ENCODE measurements around the gene RNU5D-1.

Gene RNU5D-1

DNA sequence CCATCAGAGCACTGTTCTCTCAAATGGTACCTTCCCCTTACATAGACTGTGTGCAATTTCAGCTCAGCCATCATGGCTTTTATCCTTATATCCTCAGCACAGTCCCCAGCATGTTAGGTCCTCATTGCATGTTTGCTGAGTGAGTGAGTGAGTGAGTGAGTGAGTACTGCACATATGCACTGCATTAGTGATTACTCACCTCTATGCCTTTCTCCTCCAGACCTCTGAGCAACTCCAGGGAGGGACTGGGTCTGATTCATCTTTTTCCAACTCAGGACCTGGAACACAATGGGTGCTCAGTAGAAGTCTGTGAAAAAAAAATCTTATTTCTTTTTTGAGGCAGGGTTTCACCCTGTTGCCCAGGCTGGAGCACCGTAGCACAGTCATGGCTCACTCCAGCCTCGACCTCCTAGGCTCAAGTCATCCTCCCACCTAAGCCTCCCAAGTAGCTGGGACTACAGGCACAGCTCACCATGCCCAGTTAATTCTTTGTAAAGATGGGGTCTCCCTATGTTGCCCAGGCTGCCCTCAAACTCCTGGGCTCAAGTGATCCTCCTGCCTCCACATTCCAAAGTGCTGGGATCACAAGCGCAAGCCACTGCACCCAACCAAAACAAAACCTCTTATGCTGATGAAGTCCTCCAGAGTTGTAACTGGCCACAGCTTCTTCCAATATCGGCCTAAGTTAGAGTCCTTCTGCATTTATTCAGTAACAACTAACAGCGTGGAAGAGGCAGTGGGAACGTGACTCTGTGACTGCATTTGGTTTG lies 23.7 kb downstream of the RNU5D-1 start:
- no peak overlapping the region for H3K27ac ChIP-seq (ENCODE audit: extremely low read depth, low read depth, low read length)
- H3K4me1 ChIP-seq (ENCODE audit: control insufficient read depth, insufficient read depth, low read length), result no peaks in the 10 kb centered on the region
- ChIA-PET CTCF (interaction anchor here (0.6 to 1.6 kb wide), 8 partner anchors 9 to 211 kb away, joined by 3 to 5 read pairs (median 4); no protein-coding TSS in a partner anchor), POLR2A (interaction anchor here (1.6 kb wide), 1 partner anchor 11 kb away, joined by 4 read pairs; no protein-coding TSS in a partner anchor)
- no peaks in the 10 kb centered on the region for H3K9me3 ChIP-seq (ENCODE audit: control insufficient read depth, insufficient read depth, low read depth, low read length)
- no peak overlapping the region for H3K4me3 ChIP-seq (ENCODE audit: low read depth, low read length)
- TF ChIP-seq MZF1 (tag by site-specific recombination; IDR thresholded peaks at IDR 0.05; ENCODE audit: borderline replicate concordance) (no peak), REPIN1 (tag by site-specific recombination; IDR thresholded peaks at IDR 0.05; ENCODE audit: low read depth) (no peak), ZNF121 (tag by site-specific recombination; IDR thresholded peaks at IDR 0.05) (peak; percentile 63), ZNF184 (tag by site-specific recombination; IDR thresholded peaks at IDR 0.05) (no peak), PRDM1 (tag by site-specific recombination; IDR thresholded peaks at IDR 0.05) (peak; percentile 88), ZNF549 (tag by site-specific recombination; IDR thresholded peaks at IDR 0.05) (no peak), ZNF174 (tag by site-specific recombination; IDR thresholded peaks at IDR 0.05) (no peak)
- no peaks in the 10 kb centered on the region for H3K36me3 ChIP-seq (ENCODE audit: control insufficient read depth in 2 of 2, insufficient read depth in 1 of 2, low read length in 2 of 2)

GRCh38 chr1:44705938-44706337 lies 25.0 kb downstream of the RNU5D-1 start:
- POLR2A ChIA-PET, result interaction anchor here (0.7 to 1.6 kb wide), 3 partner anchors 9 to 313 kb away, joined by 3 to 5 read pairs (median 4); no protein-coding TSS in a partner anchor
- H3K9me3 ChIP-seq (ENCODE audit: control insufficient read depth, insufficient read depth, low read depth, low read length), result no peaks in the 10 kb centered on the region
- CTCF ChIA-PET, result interaction anchor here (0.6 to 1.6 kb wide), 4 partner anchors 8 to 1290 kb away, joined by 3 to 9 read pairs (median 4); no protein-coding TSS in a partner anchor
- TF ChIP-seq YY2 (tag by site-specific recombination; IDR thresholded peaks at IDR 0.05) (no peak), BCL11A (tag by site-specific recombination; IDR thresholded peaks at IDR 0.05; ENCODE audit: low read depth) (no peak), GLI4 (tag by site-specific recombination; IDR thresholded peaks at IDR 0.05) (no peak), ZNF521 (tag by site-specific recombination; IDR thresholded peaks at IDR 0.05) (no peak), KLF10 (tag by site-specific recombination; IDR thresholded peaks at IDR 0.05) (no peak), ZNF610 (tag by site-specific recombination; IDR thresholded peaks at IDR 0.05; ENCODE audit: borderline replicate concordance) (no peak), SP7 (tag by site-specific recombination; IDR thresholded peaks at IDR 0.05) (no peak), KLF1 (tag by site-specific recombination; IDR thresholded peaks at IDR 0.05) (no peak), ZNF239 (tag by site-specific recombination; IDR thresholded peaks at IDR 0.05) (no peak), WT1 (tag by site-specific recombination; IDR thresholded peaks at IDR 0.05) (no peak), ZNF600 (tag by site-specific recombination; IDR thresholded peaks at IDR 0.05) (no peak), TRIM28 (IDR thresholded peaks at IDR 0.05; ENCODE audit: borderline replicate concordance, low read length) (no peak), ZNF335 (tag by site-specific recombination; conservative IDR thresholded peaks at IDR 0.05) (no peak), ZNF37A (tag by site-specific recombination; IDR thresholded peaks at IDR 0.05) (no peak), OSR2 (tag by site-specific recombination; IDR thresholded peaks at IDR 0.05) (no peak), ZNF132 (tag by site-specific recombination; IDR thresholded peaks at IDR 0.05; ENCODE audit: borderline replicate concordance) (no peak)
- TF ChIP-seq, protein P1, sequence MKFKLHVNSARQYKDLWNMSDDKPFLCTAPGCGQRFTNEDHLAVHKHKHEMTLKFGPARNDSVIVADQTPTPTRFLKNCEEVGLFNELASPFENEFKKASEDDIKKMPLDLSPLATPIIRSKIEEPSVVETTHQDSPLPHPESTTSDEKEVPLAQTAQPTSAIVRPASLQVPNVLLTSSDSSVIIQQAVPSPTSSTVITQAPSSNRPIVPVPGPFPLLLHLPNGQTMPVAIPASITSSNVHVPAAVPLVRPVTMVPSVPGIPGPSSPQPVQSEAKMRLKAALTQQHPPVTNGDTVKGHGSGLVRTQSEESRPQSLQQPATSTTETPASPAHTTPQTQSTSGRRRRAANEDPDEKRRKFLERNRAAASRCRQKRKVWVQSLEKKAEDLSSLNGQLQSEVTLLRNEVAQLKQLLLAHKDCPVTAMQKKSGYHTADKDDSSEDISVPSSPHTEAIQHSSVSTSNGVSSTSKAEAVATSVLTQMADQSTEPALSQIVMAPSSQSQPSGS (tag by site-specific recombination; IDR thresholded peaks at IDR 0.05; ENCODE audit: low read depth), result no peak
- TF ChIP-seq, protein P2, sequence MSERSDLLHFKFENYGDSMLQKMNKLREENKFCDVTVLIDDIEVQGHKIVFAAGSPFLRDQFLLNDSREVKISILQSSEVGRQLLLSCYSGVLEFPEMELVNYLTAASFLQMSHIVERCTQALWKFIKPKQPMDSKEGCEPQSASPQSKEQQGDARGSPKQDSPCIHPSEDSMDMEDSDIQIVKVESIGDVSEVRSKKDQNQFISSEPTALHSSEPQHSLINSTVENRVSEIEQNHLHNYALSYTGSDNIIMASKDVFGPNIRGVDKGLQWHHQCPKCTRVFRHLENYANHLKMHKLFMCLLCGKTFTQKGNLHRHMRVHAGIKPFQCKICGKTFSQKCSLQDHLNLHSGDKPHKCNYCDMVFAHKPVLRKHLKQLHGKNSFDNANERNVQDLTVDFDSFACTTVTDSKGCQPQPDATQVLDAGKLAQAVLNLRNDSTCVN (tag by site-specific recombination; optimal IDR thresholded peaks at IDR 0.05), result no peak
- TF ChIP-seq, protein P3, sequence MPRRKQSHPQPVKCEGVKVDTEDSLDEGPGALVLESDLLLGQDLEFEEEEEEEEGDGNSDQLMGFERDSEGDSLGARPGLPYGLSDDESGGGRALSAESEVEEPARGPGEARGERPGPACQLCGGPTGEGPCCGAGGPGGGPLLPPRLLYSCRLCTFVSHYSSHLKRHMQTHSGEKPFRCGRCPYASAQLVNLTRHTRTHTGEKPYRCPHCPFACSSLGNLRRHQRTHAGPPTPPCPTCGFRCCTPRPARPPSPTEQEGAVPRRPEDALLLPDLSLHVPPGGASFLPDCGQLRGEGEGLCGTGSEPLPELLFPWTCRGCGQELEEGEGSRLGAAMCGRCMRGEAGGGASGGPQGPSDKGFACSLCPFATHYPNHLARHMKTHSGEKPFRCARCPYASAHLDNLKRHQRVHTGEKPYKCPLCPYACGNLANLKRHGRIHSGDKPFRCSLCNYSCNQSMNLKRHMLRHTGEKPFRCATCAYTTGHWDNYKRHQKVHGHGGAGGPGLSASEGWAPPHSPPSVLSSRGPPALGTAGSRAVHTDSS (tag by site-specific recombination; IDR thresholded peaks at IDR 0.05), result no peak
- H3K36me3 ChIP-seq (ENCODE audit: control insufficient read depth in 2 of 2, insufficient read depth in 1 of 2, low read length in 2 of 2), result no peaks in the 10 kb centered on the region
- no peaks in the 10 kb centered on the region for H3K4me1 ChIP-seq (ENCODE audit: control insufficient read depth, insufficient read depth, low read length)
- no peak overlapping the region for H3K4me3 ChIP-seq (ENCODE audit: low read depth, low read length)
- no peak overlapping the region for H3K27ac ChIP-seq (ENCODE audit: extremely low read depth, low read depth, low read length)
